Daoy (cell line): ENCODE data around the gene INTS6L. TPM values are rescaled to one million over a fixed set of nuclear protein-coding genes. Genes with fewer than 3 reads are reported as not detected.
"Not testable (repeated sequence)": the region's sequence is repeated elsewhere in the genome, so short reads cannot be mapped to it uniquely, and the experiment has no call there.

Experiments
- DNase-seq: peaks from one replicate; pipeline ENCODE4 v3.0.0-alpha.2; 2015; ENCODE audit warnings: low read depth
- total RNA-seq: library from RNA; depleted of rRNA; stranded (reverse); fragments of >200 nt; shearing (Covaris generic); gene quantifications from 2 replicates; pipeline ENCODE4 v1.2.3, GENCODE V29; 2014; rRNA removed

INTS6L gene
- total RNA-seq, 1 experiment from 2014 or later = 4.0 TPM

GRCh38 chrX:135605906-135606305 is 85.4 kb downstream of the INTS6L start:
- no peak for DNase-seq

- DNase-seq = not testable (repeated sequence)
Measured at GRCh38 chrX:135624408-135625204, 104.1 kb downstream of the INTS6L start.

- DNase-seq = peak; percentile 4
Measured at GRCh38 chrX:135625995-135626394, 105.5 kb downstream of the INTS6L start.

- DNase-seq = no peak
Measured at GRCh38 chrX:135629342-135629741, 108.9 kb downstream of the INTS6L start.

Other genes starting within 250 kb of the INTS6L start
- not detected in 2 replicates for gene ETDC, start 211.2 kb upstream of the INTS6L start, total RNA-seq
- 2.4 and 9.8 TPM in 2 replicates for gene ZNF75D, start 176.6 kb upstream of the INTS6L start, total RNA-seq
- gene ZNF449, start 175.9 kb upstream of the INTS6L start, total RNA-seq = 1.9 and 3.8 TPM in 2 replicates
- gene SMIM10L2A, start 98.7 kb upstream of the INTS6L start, total RNA-seq = 0.12 and 0.17 TPM in 2 replicates
- 34.0 and 45.7 TPM in 2 replicates for gene CT45A1, start 193.0 kb downstream of the INTS6L start, total RNA-seq
- 27.2 and 28.3 TPM in 2 replicates for gene CT45A3, start 247.5 kb downstream of the INTS6L start, total RNA-seq